ENCODE results near the gene CLCN5.
A peak's percentile ranks its signal among the peaks of the same experiment; 100 is the strongest.

The CLCN5 gene

GRCh38 chrX:49934148-49934547, 11.8 kb downstream of the CLCN5 start:
- no peak for DNase-seq (ENCODE audit: low spot score)

GRCh38 chrX:49934729-49935128, 12.3 kb downstream of the CLCN5 start:
- DNase-seq (ENCODE audit: low spot score), result no peak

- no peak for DNase-seq (ENCODE audit: low spot score)
Measured at GRCh38 chrX:49947781-49948180, 25.4 kb downstream of the CLCN5 start.

GRCh38 chrX:49949961-49950360, 27.6 kb downstream of the CLCN5 start:
- DNase-seq (ENCODE audit: low spot score), result no peak

GRCh38 chrX:49951524-49952193, 29.3 kb downstream of the CLCN5 start:
- DNase-seq (ENCODE audit: low spot score), result no peak

- DNase-seq (ENCODE audit: low spot score), result no peak
Measured at GRCh38 chrX:49956313-49956712, 33.9 kb downstream of the CLCN5 start.

GRCh38 chrX:49958727-49959485, 36.5 kb downstream of the CLCN5 start:
- DNase-seq (ENCODE audit: low spot score), result no peak

GRCh38 chrX:49959602-49960001, 37.2 kb downstream of the CLCN5 start:
- no peak for DNase-seq (ENCODE audit: low spot score)

GRCh38 chrX:49960061-49960460, 37.7 kb downstream of the CLCN5 start:
- no peak for DNase-seq (ENCODE audit: low spot score)

- no peak for DNase-seq (ENCODE audit: low spot score)
Measured at GRCh38 chrX:49970674-49971073, 48.3 kb downstream of the CLCN5 start.

- no peak for DNase-seq (ENCODE audit: low spot score)
Measured at GRCh38 chrX:49972328-49972860, 50.0 kb downstream of the CLCN5 start.

- no peak for DNase-seq (ENCODE audit: low spot score)
Measured at GRCh38 chrX:49976682-49977197, 54.3 kb downstream of the CLCN5 start.

GRCh38 chrX:49977319-49978090, 55.1 kb downstream of the CLCN5 start:
- no peak for DNase-seq (ENCODE audit: low spot score)

- DNase-seq (ENCODE audit: low spot score), result no peak
Measured at GRCh38 chrX:49978176-49978575, 55.8 kb downstream of the CLCN5 start.

GRCh38 chrX:49986058-49986457, 63.7 kb downstream of the CLCN5 start:
- no peak for DNase-seq (ENCODE audit: low spot score)

- no peak for DNase-seq (ENCODE audit: low spot score)
Measured at GRCh38 chrX:49987651-49988050, 65.3 kb downstream of the CLCN5 start.

GRCh38 chrX:49988143-49988542, 65.7 kb downstream of the CLCN5 start:
- DNase-seq (ENCODE audit: low spot score), result no peak

GRCh38 chrX:49991758-49992157, 69.4 kb downstream of the CLCN5 start:
- DNase-seq (ENCODE audit: low spot score), result no peak

GRCh38 chrX:49992853-49993252, 70.5 kb downstream of the CLCN5 start:
- no peak for DNase-seq (ENCODE audit: low spot score)

GRCh38 chrX:49993661-49994060, 71.3 kb downstream of the CLCN5 start:
- DNase-seq (ENCODE audit: low spot score), result no peak

- peak; percentile 49 for DNase-seq (ENCODE audit: low spot score)
Measured at GRCh38 chrX:49995107-49995731, 72.8 kb downstream of the CLCN5 start.
